ENCODE measurements around the gene CALHM6.

DNA sequence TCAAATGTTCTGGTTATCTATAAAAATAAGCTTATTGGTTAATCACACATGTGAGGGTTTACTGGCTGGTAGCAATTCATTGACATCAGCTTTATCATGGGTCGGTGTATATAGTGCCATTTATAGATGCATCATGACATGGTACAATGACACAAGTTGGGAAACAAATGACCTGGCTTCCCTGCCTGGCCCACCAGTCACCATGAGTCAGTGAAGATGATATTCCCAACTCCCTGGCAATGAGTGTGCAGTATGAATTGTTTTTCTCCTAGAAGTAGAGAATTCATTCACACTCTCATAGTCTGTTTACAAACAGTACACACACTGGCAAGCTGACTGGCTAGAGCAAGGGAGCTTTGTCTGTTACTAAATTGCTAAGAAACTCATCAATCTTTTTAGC, 37.2 kb upstream of the CALHM6 start:
- no peak for TF ChIP-seq CTCF (CRISPR knock-in tag; IDR thresholded peaks at IDR 0.05)
- no peak for TF ChIP-seq ZNF563 (CRISPR knock-in tag; IDR thresholded peaks at IDR 0.05)
- no peak for TF ChIP-seq ATM (IDR thresholded peaks at IDR 0.05; ENCODE audit: borderline replicate concordance)
- TF ChIP-seq SMC3 (IDR thresholded peaks at IDR 0.05; ENCODE audit: low read length) = no peak
- TF ChIP-seq HOMEZ (CRISPR knock-in tag; IDR thresholded peaks at IDR 0.05; ENCODE audit: low read depth) = no peak
- TF ChIP-seq ZNF674 (CRISPR knock-in tag; IDR thresholded peaks at IDR 0.05; ENCODE audit: low read depth) = no peak
- no peak for TF ChIP-seq ARNT2 (CRISPR knock-in tag; IDR thresholded peaks at IDR 0.05; ENCODE audit: low read depth)
- no peak for TF ChIP-seq HNRNPK (IDR thresholded peaks at IDR 0.05; ENCODE audit: low read depth, low read length, poor library complexity, severe bottlenecking)
- no peak for TF ChIP-seq ZNF292 (CRISPR knock-in tag; IDR thresholded peaks at IDR 0.05; ENCODE audit: borderline replicate concordance, low read depth)
- TF ChIP-seq, protein P1, sequence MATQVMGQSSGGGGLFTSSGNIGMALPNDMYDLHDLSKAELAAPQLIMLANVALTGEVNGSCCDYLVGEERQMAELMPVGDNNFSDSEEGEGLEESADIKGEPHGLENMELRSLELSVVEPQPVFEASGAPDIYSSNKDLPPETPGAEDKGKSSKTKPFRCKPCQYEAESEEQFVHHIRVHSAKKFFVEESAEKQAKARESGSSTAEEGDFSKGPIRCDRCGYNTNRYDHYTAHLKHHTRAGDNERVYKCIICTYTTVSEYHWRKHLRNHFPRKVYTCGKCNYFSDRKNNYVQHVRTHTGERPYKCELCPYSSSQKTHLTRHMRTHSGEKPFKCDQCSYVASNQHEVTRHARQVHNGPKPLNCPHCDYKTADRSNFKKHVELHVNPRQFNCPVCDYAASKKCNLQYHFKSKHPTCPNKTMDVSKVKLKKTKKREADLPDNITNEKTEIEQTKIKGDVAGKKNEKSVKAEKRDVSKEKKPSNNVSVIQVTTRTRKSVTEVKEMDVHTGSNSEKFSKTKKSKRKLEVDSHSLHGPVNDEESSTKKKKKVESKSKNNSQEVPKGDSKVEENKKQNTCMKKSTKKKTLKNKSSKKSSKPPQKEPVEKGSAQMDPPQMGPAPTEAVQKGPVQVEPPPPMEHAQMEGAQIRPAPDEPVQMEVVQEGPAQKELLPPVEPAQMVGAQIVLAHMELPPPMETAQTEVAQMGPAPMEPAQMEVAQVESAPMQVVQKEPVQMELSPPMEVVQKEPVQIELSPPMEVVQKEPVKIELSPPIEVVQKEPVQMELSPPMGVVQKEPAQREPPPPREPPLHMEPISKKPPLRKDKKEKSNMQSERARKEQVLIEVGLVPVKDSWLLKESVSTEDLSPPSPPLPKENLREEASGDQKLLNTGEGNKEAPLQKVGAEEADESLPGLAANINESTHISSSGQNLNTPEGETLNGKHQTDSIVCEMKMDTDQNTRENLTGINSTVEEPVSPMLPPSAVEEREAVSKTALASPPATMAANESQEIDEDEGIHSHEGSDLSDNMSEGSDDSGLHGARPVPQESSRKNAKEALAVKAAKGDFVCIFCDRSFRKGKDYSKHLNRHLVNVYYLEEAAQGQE (IDR thresholded peaks at IDR 0.05; ENCODE audit: borderline replicate concordance in 1 of 2, low read depth in 1 of 2, low read length in 2 of 2) = no peak
- TF ChIP-seq, protein P2, sequence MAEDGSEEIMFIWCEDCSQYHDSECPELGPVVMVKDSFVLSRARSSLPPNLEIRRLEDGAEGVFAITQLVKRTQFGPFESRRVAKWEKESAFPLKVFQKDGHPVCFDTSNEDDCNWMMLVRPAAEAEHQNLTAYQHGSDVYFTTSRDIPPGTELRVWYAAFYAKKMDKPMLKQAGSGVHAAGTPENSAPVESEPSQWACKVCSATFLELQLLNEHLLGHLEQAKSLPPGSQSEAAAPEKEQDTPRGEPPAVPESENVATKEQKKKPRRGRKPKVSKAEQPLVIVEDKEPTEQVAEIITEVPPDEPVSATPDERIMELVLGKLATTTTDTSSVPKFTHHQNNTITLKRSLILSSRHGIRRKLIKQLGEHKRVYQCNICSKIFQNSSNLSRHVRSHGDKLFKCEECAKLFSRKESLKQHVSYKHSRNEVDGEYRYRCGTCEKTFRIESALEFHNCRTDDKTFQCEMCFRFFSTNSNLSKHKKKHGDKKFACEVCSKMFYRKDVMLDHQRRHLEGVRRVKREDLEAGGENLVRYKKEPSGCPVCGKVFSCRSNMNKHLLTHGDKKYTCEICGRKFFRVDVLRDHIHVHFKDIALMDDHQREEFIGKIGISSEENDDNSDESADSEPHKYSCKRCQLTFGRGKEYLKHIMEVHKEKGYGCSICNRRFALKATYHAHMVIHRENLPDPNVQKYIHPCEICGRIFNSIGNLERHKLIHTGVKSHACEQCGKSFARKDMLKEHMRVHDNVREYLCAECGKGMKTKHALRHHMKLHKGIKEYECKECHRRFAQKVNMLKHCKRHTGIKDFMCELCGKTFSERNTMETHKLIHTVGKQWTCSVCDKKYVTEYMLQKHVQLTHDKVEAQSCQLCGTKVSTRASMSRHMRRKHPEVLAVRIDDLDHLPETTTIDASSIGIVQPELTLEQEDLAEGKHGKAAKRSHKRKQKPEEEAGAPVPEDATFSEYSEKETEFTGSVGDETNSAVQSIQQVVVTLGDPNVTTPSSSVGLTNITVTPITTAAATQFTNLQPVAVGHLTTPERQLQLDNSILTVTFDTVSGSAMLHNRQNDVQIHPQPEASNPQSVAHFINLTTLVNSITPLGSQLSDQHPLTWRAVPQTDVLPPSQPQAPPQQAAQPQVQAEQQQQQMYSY (CRISPR knock-in tag; IDR thresholded peaks at IDR 0.05) = no peak
- TF ChIP-seq EP300 (IDR thresholded peaks at IDR 0.05; ENCODE audit: low read depth in 2 of 2, low read length in 2 of 2) = no peak
- TF ChIP-seq EP300 (CRISPR knock-in tag; IDR thresholded peaks at IDR 0.05; ENCODE audit: borderline replicate concordance) = no peak
- TF ChIP-seq GABPB1 (CRISPR knock-in tag; IDR thresholded peaks at IDR 0.05) = no peak
- no peak for TF ChIP-seq JUNB (CRISPR knock-in tag; IDR thresholded peaks at IDR 0.05; ENCODE audit: borderline replicate concordance)

All from HepG2 (cell line).